ENCODE measurements around the gene CEACAM19. TPM values are rescaled to one million over a fixed set of nuclear protein-coding genes. Genes with fewer than 3 reads are reported as not detected.
"Not testable (repeated sequence)": the region's sequence is repeated elsewhere in the genome, so short reads cannot be mapped to it uniquely, and the experiment has no call there.

The CEACAM19 gene
- total RNA-seq, 1 experiment from 2014 or later = 3.5 TPM

DNA sequence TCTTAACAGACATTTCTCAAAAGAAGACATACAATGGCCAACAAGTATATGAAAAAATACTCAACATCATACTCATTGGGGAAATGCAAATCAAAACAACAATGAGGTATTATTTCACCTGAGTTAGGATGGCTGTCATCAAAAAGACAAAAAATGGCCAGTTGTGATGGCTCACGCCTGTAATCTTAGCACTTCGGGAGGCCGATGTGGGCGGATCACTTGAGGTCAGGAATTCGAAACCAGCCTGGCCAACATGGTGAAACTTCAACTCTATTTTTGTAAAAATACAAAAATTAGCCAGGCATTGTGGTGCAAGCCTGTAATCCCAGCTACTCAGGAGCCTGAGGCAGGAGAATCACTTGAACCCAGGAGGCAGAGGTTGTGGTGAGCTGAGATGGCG is 49.7 kb downstream of the CEACAM19 start:
- Histone ChIP-seq H2BK12ac (ENCODE audit: insufficient read length, low read depth, low read length) (no peak overlapping the region), H3K56ac (ENCODE audit: insufficient read length, low read depth, low read length) (no peak overlapping the region), H2BK120ac (ENCODE audit: low read depth, low read length, poor library complexity, severe bottlenecking) (no peak overlapping the region), H3K14ac (ENCODE audit: insufficient read depth, low read length) (no peak overlapping the region), H3K79me1 (ENCODE audit: insufficient read depth, low read depth, low read length, poor library complexity, severe bottlenecking) (no peaks in the 10 kb centered on the region), H3K9me3 (ENCODE audit: control insufficient read depth, low read depth, low read length) (no peaks in the 10 kb centered on the region), H4K8ac (replicated peaks; ENCODE audit: insufficient read length, low read depth, low read length) (no peak overlapping the region), H3K23ac (ENCODE audit: insufficient read length, low read depth, low read length) (no peak overlapping the region), H2BK20ac (ENCODE audit: low read depth, low read length, poor library complexity, severe bottlenecking) (no peak overlapping the region), H3T11ph (ENCODE audit: low read length) (no peak overlapping the region), H4K5ac (ENCODE audit: insufficient read length, low read depth, low read length) (no peak overlapping the region), H3K27me3 (ENCODE audit: insufficient read depth, low read length) (no peaks in the 10 kb centered on the region; the same call in 1 of the 2 replicates), H4K20me1 (ENCODE audit: control insufficient read depth, insufficient read depth, insufficient read length) (no peaks in the 10 kb centered on the region), H3K27ac (ENCODE audit: insufficient read length, low read depth, low read length) (no peak overlapping the region), H3K4me2 (ENCODE audit: insufficient read depth, insufficient read length, low read length) (no peak overlapping the region), H2BK5ac (ENCODE audit: insufficient read length, low read length) (no peak overlapping the region), H4K91ac (ENCODE audit: insufficient read length, low read depth, low read length) (no peak overlapping the region), H3K79me2 (ENCODE audit: insufficient read depth, low read length) (no peaks in the 10 kb centered on the region), H3K23me2 (ENCODE audit: insufficient read length, low read depth, low read length, poor library complexity, severe bottlenecking) (no peaks in the 10 kb centered on the region), H3K4me1 (ENCODE audit: insufficient read depth, low read length) (no peaks in the 10 kb centered on the region; the same call in 1 of the 2 replicates), H3K4ac (ENCODE audit: low read depth, low read length) (no peak overlapping the region), H2BK15ac (ENCODE audit: low read depth, low read length) (no peak overlapping the region), H3K18ac (ENCODE audit: insufficient read length, low read depth, low read length) (no peak overlapping the region), H2AFZ (ENCODE audit: low read length) (no peak overlapping the region), H3K9ac (ENCODE audit: extremely low read depth, insufficient read length, low read length) (no peak overlapping the region), H2AK5ac (ENCODE audit: insufficient read length, low read length) (no peak overlapping the region)
- Mint-ChIP-seq H3K9me3 (peaks cover under 1 to 1% of the 10 kb centered on the region in 2 experiments; a peak in 1 of 5 replicates), H3K36me3 (ENCODE audit: insufficient read depth in 1 of 3, low read depth in 3 of 3) (no peaks in the 10 kb centered on the region; a peak in 1 of 7 replicates), H3K27me3 (ENCODE audit: low read depth) (peaks cover 6% of the 10 kb centered on the region), H3K27ac (no peak overlapping the region), H3K4me3 (no peak overlapping the region), H3K4me1 (peaks cover 13% of the 10 kb centered on the region in 2 experiments)
- TF ChIP-seq, protein P1, sequence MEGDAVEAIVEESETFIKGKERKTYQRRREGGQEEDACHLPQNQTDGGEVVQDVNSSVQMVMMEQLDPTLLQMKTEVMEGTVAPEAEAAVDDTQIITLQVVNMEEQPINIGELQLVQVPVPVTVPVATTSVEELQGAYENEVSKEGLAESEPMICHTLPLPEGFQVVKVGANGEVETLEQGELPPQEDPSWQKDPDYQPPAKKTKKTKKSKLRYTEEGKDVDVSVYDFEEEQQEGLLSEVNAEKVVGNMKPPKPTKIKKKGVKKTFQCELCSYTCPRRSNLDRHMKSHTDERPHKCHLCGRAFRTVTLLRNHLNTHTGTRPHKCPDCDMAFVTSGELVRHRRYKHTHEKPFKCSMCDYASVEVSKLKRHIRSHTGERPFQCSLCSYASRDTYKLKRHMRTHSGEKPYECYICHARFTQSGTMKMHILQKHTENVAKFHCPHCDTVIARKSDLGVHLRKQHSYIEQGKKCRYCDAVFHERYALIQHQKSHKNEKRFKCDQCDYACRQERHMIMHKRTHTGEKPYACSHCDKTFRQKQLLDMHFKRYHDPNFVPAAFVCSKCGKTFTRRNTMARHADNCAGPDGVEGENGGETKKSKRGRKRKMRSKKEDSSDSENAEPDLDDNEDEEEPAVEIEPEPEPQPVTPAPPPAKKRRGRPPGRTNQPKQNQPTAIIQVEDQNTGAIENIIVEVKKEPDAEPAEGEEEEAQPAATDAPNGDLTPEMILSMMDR (conservative IDR thresholded peaks at IDR 0.05) = no peak
- no peak for DNase-seq
- no CpG with 5 or more reads among the region's 6 CpGs for WGBS (ENCODE audit: extremely low coverage, insufficient read length, low lambda C conversion rate)

DNA sequence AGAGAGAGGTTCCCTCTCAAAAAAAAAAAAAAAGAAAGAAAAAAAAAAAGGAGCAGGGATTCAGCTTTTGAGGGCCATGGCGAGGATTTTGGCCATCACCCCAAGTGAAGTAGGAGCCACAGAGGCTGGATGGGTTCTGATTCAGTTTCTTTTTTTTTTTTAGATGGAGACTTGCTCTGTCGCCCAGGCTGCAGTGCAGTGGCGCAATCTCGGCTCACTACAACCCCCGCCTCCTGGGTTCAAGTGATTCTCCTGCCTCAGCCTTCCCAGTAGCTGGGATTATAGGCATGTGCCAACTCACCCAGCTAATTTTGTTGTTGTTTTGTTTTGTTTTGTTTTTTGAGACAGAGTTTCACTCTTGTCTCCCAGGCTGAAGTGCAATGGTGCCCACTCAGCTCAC is 50.1 kb downstream of the CEACAM19 start:
- no CpG with 5 or more reads among the region's 5 CpGs for WGBS (ENCODE audit: extremely low coverage, insufficient read length, low lambda C conversion rate)
- H2BK5ac ChIP-seq (ENCODE audit: insufficient read length, low read length); H3K79me1 ChIP-seq (ENCODE audit: insufficient read depth, low read depth, low read length, poor library complexity, severe bottlenecking); H2BK12ac ChIP-seq (ENCODE audit: insufficient read length, low read depth, low read length); H2AFZ ChIP-seq (ENCODE audit: low read length); H3K9ac ChIP-seq (ENCODE audit: extremely low read depth, insufficient read length, low read length); H3K4ac ChIP-seq (ENCODE audit: low read depth, low read length); H2BK15ac ChIP-seq (ENCODE audit: low read depth, low read length); H3K36me3 Mint-ChIP-seq (ENCODE audit: insufficient read depth in 1 of 3, low read depth in 3 of 3); H3K27ac Mint-ChIP-seq; H3T11ph ChIP-seq (ENCODE audit: low read length); H3K4me2 ChIP-seq (ENCODE audit: insufficient read depth, insufficient read length, low read length); H4K20me1 ChIP-seq (ENCODE audit: control insufficient read depth, insufficient read depth, insufficient read length); H3K4me1 ChIP-seq (ENCODE audit: insufficient read depth, low read length); H3K9me3 ChIP-seq (ENCODE audit: control insufficient read depth, low read depth, low read length); H3K56ac ChIP-seq (ENCODE audit: insufficient read length, low read depth, low read length); H2BK20ac ChIP-seq (ENCODE audit: low read depth, low read length, poor library complexity, severe bottlenecking); H2BK120ac ChIP-seq (ENCODE audit: low read depth, low read length, poor library complexity, severe bottlenecking); H3K23me2 ChIP-seq (ENCODE audit: insufficient read length, low read depth, low read length, poor library complexity, severe bottlenecking); H4K91ac ChIP-seq (ENCODE audit: insufficient read length, low read depth, low read length); H3K79me2 ChIP-seq (ENCODE audit: insufficient read depth, low read length); H3K9me3 Mint-ChIP-seq; H3K27ac ChIP-seq (ENCODE audit: insufficient read length, low read depth, low read length); H3K4me3 Mint-ChIP-seq; H3K23ac ChIP-seq (ENCODE audit: insufficient read length, low read depth, low read length); H3K27me3 Mint-ChIP-seq (ENCODE audit: low read depth); H3K18ac ChIP-seq (ENCODE audit: insufficient read length, low read depth, low read length); H4K8ac ChIP-seq (replicated peaks; ENCODE audit: insufficient read length, low read depth, low read length); H4K5ac ChIP-seq (ENCODE audit: insufficient read length, low read depth, low read length); DNase-seq; H2AK5ac ChIP-seq (ENCODE audit: insufficient read length, low read length); H3K27me3 ChIP-seq (ENCODE audit: insufficient read depth, low read length); H3K14ac ChIP-seq (ENCODE audit: insufficient read depth, low read length): not testable (repeated sequence)
- peaks cover 13% of the 10 kb centered on the region in 2 experiments for H3K4me1 Mint-ChIP-seq
